GM19328 (cell line): ENCODE data around the gene TTC24.

Experiments used
- ATAC-seq: cut with Tn5 transposase; IDR thresholded peaks from one replicate; pipeline ENCODE4 v1.9.1; 2021; ENCODE audit warnings: mild to moderate bottlenecking, moderate library complexity; ENCODE audit not compliant: unreplicated experiment

Gene TTC24

GRCh38 chr1:156553860-156554485 is 25.6 kb upstream of the TTC24 start:
- ATAC-seq: no peak

DNA sequence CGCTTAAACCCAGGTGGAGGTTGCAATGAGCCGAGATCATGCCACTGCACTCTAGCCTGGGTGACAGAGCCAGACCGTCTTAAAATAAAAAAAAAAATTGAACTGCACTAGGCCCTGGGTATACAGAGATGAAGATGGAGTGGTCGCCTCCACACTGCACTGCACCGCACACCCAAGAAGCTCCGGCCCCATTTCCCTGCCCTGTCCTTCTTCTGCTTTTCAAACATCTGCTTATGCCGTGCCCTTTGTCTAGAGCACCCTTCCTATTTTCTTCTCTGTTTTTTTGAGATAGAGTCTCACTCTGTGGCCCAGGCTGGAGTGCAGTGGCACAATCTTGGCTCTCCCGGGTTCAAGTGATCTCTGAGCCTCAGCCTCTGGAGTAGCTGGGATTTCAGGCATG is 24.6 kb upstream of the TTC24 start:
- ATAC-seq: no peak

- no peak for ATAC-seq
These were observed 23.8 kb upstream of the TTC24 start for GRCh38 chr1:156555715-156556114.

DNA sequence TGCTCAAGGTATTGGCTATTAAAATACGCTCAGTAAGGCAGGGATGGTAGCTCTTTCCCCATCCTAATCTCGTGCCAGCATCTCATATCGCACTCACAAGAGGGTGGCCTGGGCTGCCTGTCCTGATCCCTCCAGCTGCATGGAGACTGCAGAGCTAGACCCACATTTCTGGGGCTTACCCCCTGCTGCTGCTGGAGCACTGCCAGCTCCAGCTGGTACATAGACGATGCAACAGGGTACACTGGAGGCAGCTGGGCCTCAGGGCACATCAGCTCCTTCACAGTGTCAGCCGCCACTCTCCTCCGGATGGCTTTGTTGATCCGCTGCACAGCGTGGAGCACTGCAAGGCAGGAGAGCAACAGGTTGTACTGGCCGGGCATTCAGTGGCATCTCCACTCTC is 23.2 kb upstream of the TTC24 start:
- ATAC-seq: no peak

DNA sequence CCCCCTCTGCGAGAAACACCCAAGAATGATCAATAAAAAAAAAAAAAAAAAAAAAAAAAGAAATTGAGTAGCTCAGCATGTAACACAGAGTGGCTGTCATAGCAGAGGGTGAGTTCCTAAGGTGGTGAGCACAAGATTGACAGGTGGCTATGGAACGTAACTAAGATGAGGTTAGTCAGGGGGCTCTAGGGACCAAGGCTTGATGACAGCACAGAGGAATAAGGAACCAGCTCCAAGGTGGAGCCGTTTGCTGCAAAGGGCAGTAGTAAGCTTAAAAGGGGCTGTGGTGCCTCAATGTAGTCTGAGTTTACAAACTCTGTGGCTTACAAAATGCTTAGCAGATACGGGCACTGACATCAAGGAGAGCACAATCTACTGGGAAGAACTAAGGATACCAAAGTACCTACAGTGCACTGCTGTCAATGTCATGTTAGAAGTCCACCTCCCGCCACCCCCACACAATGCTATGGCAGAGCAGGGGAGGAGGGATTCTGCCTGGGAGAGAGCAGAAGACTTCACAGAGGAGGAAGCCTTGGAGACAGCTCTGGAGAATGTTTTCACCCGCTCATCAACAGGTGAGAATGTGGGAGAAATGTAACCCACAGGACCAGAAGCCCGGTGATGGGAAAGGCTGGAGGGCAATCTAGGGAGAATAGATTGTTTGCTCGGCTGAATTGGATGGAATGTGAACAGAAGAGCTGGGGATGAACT is 20.3 kb upstream of the TTC24 start:
- no peak for ATAC-seq

DNA sequence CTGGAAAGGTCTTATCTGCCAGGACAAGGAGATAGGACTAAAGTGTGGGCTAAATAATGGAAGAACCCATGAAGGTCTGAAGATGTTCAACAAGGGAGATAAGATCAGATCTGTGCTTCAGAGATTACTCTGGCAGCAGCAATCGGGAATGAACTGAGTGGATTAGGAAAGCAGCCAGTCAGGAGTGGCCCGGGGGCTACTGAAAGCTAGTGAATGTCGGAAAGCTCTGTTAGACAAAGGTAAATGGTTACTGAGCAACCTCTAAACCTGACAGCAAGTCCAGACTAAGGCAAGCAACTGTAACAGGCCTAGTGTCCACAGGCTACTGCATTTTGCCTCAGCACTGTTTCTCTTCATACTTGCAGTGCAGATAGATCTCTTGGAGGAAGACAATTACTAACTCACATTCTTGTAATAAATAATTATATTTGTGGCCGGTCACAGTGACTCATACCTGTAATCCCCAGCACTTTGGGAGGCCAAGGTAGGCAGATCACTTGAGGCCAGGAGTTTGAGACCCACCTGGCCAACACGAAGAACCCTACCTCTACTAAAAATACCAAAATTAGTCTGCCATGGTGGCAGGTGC is 19.6 kb upstream of the TTC24 start:
- ATAC-seq: no peak

GRCh38 chr1:156560585-156561163 is 18.8 kb upstream of the TTC24 start:
- ATAC-seq: no peak

- ATAC-seq: no peak
These were observed 14.0 kb upstream of the TTC24 start for GRCh38 chr1:156565519-156565918.

- ATAC-seq: no peak
These were observed 13.1 kb upstream of the TTC24 start for GRCh38 chr1:156566436-156566835.

- ATAC-seq: no peak
These were observed 8.2 kb upstream of the TTC24 start for GRCh38 chr1:156571261-156571852.

- ATAC-seq: no peak
These were observed 7.4 kb upstream of the TTC24 start, which contains the start of gene IQGAP3 for GRCh38 chr1:156571919-156572662. Gene IQGAP3, minus strand, starts transcription at chr1:156572565. Its CDS starts 36 bp downstream, at chr1:156572529.

GRCh38 chr1:156572663-156573018 is 6.9 kb upstream of the TTC24 start:
- ATAC-seq: no peak

DNA sequence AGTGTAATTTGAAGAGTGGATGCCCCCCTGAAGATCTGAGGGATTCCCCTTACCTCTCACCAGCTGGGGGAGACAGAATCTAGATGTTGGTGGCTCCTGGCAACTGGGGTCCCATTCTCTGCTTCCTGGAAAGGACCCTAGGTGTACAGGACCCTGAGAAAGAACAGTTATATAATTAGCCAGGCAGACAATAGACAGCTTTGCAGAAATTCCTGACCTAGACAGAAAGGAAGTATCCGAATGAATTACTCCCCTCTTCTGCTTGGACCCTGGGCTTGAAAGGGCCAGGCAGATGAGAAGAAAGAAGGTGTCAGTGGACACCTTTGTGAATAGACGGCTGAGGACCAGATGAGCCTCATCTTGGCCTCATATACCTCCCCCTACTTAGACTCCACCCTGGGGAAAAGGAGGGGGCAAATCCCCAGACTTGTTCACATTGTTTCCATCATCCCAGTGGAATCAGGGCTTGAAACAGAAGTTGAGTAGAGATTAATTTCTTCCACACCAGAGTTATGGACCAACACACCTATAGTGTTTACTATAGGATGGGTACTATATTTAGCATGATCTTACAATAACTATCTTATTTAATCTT is 5.4 kb upstream of the TTC24 start:
- ATAC-seq: no peak

DNA sequence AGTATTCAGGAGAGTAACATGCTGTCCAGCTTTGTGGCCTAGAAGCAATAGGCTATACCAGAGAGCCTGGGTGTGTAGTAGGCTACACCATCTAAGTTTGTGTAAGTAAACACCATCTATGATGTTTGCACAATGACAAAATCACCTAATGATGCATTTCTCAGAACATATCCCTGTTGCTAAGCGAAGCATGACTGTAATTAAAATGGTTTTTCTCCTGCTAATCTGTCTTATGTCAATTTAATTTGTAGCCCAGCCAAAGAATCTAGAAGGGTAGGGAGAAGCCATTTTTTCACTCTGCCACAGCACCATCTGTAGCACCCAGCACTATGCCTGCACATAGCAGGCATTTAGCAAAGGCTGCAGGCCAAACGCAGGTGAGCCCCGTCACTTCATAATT is 2.0 kb upstream of the TTC24 start:
- ATAC-seq: no peak

GRCh38 chr1:156578055-156578454 is 1.5 kb upstream of the TTC24 start:
- no peak for ATAC-seq

GRCh38 chr1:156581661-156582387 is 2.3 kb downstream of the TTC24 start:
- ATAC-seq: no peak

DNA sequence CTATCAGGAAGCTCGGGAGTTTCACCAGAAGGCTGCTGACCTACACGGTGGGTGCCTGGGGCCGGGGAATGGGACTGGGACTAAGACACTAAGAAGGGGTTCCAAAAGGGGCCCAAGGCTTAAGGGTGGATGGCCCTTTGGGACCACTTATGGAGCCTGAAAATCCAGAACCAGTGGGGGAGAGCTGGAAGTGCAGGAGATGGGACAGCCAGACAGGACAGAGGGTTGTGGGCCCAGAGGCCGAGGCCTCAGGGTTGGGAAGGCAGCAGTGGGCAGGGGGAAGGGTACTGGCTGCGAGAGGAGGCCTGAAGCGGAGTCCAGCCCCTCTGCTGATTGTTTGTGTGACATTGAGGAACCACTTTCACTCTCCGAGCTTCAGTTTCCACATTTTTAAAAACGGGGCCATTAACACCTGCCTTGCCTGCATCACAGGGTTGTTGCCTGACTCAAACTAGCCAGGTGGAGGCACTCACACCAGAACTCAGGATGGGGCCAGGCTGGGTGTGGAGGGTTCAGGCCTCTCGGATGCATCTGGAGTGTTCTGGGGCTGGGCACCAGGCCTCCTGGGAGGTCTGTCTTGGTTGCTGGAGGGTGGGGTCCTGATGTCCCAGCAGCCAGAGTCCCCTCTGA is 3.0 kb downstream of the TTC24 start:
- no peak for ATAC-seq

DNA sequence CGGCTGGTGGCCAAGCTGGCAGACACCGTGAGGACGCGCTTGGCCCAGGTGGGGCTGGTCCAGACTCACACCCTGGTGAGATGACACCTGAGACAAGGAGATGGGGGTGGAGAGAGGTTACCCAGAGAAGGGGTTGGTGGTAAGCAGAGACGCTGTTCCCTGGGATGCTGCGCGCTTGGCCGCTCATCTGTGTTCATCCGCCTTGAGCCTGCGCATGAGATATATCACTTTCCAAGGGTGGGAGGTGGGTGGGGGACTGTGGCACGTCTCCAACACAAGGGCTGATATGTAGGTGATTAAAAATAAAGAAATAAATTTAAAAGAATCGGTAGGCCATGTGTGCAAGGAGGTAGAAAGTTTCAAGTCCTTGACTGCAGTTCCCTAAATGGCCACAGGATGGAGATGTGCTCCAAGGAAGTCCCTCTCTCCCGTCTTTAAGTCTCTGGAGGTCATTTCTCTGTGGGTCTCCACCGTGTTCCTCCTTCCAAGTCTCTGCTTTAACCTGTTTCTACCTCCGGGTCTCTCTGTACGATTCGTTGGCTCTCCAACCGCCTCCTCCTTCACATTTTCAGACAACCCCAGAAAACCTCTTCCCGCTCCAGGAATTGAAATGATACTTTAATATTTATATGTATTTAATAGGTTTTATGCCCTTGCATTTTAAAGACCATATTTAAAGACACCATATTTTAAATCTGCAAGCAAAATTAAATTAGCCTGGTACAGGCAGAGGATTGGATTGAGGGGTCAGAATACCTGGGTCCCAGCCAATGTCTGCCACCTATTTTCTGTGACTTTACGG is 4.5 kb downstream of the TTC24 start:
- no peak for ATAC-seq

DNA sequence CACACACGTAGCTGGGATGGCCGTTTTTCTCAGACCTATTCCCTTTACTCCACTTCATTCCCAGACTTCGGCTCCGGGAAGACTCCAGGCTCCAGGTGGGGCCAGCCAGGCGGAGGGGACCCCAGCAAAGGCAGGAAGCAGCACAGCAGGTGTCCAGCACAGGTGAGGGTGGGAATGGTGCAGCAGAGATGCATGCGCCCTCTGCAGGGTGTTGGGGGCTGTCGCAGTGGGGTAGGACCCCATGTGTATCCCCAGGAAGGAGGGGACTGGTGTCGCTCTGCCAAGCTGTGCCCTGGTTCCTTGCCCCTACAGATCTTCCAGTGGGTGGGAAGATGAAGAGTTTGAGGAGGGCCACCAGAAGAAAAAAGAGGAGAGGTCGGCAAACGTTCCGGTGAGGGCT is 5.3 kb downstream of the TTC24 start:
- ATAC-seq: no peak
